ENCODE results near the gene COQ2.
A peak's percentile ranks its signal among the peaks of the same experiment; 100 is the strongest.
"Not testable (repeated sequence)": the region's sequence is repeated elsewhere in the genome, so short reads cannot be mapped to it uniquely, and the experiment has no call there.

The COQ2 gene

DNA sequence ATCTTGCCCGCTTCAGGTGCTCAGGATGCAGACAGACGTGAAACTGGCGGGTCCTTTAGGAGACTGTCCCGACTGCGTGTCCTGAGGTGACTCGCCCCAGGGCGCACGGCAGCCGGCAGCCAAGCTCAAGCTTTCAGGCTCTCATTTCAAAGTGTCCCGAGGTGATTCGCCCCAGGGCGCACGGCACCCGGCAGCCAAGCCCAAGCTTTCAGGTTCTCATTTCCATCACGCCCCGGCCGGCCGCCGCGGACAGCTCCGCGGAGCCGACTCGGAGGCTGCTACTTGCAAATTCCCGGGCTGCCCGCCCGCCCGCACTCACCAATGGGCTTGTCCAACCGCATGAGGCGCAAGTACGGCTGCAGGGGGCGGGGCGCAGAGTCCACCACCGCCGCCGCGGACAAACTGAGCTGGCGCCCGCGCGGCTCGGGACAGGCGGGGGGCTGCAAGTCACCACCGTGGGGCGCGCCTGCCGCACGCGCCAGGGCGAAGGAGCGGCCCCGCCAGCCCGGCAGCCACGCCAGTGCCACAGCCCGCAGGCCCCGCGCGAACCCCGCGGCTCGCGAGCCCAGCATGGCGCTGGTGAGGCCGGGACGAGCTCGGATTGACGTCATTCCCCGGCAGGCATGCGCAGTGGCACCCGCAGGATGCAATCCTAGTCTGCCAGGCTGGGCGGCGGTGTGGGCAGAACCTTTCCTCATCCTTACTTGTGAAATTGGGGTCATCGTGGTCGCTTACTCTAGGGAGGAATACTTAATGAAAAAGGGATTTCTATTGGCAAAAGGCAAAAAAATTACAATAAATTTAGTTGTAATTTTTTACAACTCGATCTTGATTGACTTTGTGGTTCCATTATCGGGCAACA, at the start of gene COQ2:
Gene COQ2, minus strand, starts transcription at position 606 of the 862 bp plus-strand sequence. Its CDS starts 34 bp downstream, at position 572.
- peak; percentile 83 to 92 (median 91) for DNase-seq

DNA sequence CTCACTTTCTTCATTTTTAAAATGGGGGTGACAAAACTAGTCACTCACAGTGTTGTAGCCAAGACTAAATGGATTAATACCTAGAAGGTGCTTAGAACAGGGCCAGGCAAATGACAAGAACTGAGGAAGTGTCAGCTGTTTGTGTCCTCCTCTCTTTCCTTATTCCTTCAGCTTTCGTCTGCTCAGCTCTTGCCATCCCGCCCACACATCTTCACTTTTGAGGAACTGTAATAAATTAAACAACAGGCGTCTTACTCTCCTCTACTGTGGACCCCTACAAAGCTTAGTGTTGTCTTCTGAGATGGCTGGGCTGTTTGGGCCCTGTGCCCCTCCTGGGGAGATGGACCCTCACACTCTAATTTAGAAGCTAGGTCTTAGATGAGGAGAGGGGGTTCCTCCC, 47.4 kb upstream of the COQ2 start:
- DNase-seq = no peak

DNA sequence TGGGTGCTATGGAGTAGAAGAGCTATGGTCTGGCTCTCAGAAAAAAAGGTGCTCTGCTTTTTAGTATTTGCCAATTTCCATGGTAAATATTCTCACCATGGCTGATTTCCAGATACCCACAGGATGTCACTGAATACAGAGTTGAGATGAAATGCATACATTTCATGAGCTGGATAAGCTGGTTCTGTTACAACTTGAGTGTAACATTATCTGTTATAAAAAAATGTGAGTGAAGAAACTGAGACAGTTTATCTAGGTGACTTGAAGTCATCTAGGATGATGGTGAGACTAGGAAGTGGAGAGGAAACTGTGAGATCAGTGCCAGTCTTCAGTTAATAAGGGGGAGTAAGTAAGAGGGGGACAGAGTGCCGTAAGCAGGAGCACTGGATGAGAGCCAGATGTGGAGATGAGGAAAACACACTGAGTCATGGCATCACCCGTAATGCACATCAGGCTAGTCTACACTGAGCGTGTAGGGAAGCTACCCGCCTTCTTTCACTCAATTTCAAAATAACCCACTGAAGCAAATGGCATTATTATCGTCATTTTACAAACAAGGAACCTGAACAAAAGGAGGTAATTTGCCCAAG, 45.0 kb upstream of the COQ2 start:
- no peak for DNase-seq

- no peak for DNase-seq
These were observed 44.1 kb upstream of the COQ2 start for GRCh38 chr4:83328521-83329187.

DNA sequence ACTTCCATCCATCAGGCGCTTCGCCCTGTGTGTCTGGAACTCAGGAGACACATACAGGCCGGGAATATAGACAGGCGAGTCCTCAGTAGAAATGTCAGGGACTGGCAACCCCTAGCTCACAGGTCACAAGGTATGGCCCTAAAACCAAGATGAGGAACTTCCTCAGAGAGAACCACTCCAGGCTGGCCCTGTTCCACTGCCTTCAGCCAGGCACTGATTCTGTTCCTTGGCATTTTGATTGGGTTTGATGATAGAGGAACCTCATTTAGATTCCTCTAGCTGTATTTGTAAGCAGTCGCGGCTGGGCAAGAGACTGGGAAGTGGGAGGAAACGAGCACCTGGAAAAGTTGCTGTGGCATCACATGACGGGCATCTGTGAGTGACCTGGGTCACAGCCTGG, 41.9 kb upstream of the COQ2 start:
- DNase-seq = no peak

- DNase-seq = not testable (repeated sequence)
These were observed 40.7 kb upstream of the COQ2 start for GRCh38 chr4:83325306-83325705.

DNA sequence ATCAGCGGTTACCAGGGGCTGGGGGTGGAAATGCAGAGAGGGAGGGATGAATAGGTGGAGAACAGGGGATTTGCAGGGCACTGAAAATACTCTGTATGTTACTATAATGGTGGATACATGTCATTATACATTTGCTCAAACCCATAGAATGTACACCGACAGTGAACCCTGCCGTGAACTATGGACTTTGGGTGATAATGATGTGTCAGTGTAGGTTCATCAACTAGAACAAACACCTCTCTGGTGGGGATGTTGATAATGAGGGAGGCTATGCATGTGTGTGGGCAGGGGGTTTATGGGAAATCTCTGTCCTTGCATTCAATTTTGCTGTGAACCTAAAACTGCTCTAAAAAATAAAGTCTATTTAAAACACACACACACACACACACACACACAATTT, 38.5 kb upstream of the COQ2 start:
- no peak for DNase-seq

DNA sequence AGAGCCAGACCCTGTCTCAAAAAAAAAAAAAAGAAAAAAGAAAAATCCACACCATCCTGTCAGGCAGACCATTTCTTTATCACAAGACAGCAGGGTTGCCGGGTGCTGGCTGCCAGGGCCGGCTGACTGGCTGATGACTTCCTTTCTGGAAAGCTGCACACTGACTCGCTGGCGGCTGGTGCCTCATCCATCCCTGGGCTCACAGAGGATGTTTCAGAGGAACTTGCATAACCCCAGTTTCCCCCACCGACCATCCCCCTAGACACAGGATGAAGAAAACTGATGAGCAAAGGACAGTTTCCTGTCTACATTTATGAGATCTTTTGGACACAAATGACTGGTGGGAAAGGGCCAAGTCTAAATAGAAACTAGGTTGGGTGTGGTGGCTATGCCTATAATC, 36.0 kb upstream of the COQ2 start:
- DNase-seq = no peak

GRCh38 chr4:83318666-83319065, 34.1 kb upstream of the COQ2 start:
- DNase-seq = no peak

DNA sequence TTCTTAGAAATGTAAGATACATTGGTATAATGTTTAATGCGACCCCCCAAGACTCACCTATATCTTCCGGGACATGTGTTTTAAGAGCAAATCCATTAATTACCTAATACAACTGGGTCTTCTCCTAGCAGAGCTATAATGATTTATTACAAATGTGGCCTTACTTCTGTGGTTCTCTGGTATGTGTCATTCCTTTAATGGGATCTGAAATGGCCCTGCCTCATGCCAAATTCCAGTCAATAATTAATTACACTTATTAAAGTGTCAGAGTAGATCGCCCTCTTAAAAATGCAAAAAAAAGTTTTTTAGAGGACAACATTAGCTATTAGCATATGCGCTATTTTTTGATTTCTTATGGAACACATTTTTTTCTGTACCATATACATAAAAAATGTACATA, 33.1 kb upstream of the COQ2 start:
- no peak for DNase-seq

GRCh38 chr4:83316459-83317165, 32.0 kb upstream of the COQ2 start:
- no peak for DNase-seq

GRCh38 chr4:83315341-83315870, 30.8 kb upstream of the COQ2 start:
- no peak for DNase-seq

- no peak for DNase-seq
These were observed 24.1 kb upstream of the COQ2 start for GRCh38 chr4:83308672-83309071.

GRCh38 chr4:83307920-83308319, 23.3 kb upstream of the COQ2 start:
- DNase-seq = no peak

DNA sequence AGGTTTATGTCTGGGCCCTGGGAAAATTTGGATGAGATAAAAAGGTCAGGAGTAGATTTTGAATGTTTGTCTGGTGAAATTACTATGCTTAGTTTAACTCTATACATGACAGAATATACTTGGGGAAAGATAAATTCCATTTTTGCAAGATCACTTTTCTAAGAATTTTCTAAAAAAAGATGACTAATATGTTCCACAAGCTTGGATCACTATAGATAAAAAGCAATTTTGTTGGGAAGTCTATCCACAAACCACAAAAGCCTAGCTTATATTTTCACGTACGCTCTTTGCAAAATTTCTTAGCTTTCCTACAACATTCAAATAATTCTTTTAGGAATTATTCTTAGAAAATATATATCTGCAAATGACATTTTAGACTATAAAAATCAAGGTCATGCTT, 20.6 kb upstream of the COQ2 start:
- no peak for DNase-seq

- no peak for DNase-seq
These were observed 13.1 kb upstream of the COQ2 start for GRCh38 chr4:83297548-83298260.

GRCh38 chr4:83293305-83294046, 8.9 kb upstream of the COQ2 start:
- no peak for DNase-seq

GRCh38 chr4:83290059-83290774, 5.6 kb upstream of the COQ2 start:
- DNase-seq = not testable (repeated sequence)

GRCh38 chr4:83288381-83288780, 3.8 kb upstream of the COQ2 start:
- not testable (repeated sequence) for DNase-seq

DNA sequence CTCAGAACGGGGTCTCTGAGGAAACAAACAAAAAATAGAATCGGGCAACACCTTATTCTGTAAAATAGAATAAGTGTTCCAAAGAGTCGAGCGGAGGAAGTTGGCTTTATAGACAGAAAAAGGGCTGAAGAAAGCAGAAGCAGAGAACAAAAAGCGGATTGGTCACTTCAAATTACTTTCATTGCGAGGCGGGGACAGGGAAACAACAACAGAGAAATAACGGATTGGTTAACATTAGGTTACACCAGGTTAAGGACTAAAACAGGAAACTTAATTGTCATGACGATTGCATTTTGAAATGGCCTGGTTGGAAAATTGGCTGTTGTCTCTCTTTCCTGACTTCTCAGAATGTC, 433 bp upstream of the COQ2 start:
- DNase-seq = peak in 1 of 6 experiments; percentile 2

- no peak for DNase-seq
These were observed 1.4 kb downstream of the COQ2 start for GRCh38 chr4:83283181-83283580.

All from stimulated activated naive CD4-positive, alpha-beta T cell (primary cell).